IPS-20b (cell line): ENCODE data around the gene CAPN5.

Source experiments
- H3K27ac ChIP-seq: one replicate; pipeline ENCODE4 v1.5.1; 2013; ENCODE audit warnings: low read length
- H3K27me3 ChIP-seq: 2 replicates; pipeline ENCODE4 v1.6.1; 2013; ENCODE audit warnings: mild to moderate bottlenecking, low read length, inconsistent platforms; ENCODE audit not compliant: insufficient read depth
- H3K36me3 ChIP-seq: 2 replicates; pipeline ENCODE4 v1.6.1; 2013; ENCODE audit warnings: low read depth, mild to moderate bottlenecking, inconsistent platforms, low read length, moderate library complexity; ENCODE audit not compliant: insufficient read depth
- H3K4me1 ChIP-seq: 2 replicates; pipeline ENCODE4 v1.6.1; 2013; ENCODE audit warnings: mild to moderate bottlenecking, control low read depth, inconsistent platforms, low read length, moderate library complexity; ENCODE audit not compliant: insufficient read depth
- H3K4me3 ChIP-seq: 2 replicates; pipeline ENCODE4 v1.5.1; 2013; ENCODE audit warnings: mild to moderate bottlenecking, low read length, inconsistent platforms
- H3K9ac ChIP-seq: 2 replicates; pipeline ENCODE4 v1.6.1; 2013; ENCODE audit warnings: low read depth, mild to moderate bottlenecking, inconsistent platforms, low read length, moderate library complexity
- H3K9me3 ChIP-seq: 2 replicates; pipeline ENCODE4 v1.6.1; 2013; ENCODE audit warnings: mild to moderate bottlenecking, low read depth, low read length, inconsistent platforms; ENCODE audit not compliant: insufficient read depth

The CAPN5 gene

DNA sequence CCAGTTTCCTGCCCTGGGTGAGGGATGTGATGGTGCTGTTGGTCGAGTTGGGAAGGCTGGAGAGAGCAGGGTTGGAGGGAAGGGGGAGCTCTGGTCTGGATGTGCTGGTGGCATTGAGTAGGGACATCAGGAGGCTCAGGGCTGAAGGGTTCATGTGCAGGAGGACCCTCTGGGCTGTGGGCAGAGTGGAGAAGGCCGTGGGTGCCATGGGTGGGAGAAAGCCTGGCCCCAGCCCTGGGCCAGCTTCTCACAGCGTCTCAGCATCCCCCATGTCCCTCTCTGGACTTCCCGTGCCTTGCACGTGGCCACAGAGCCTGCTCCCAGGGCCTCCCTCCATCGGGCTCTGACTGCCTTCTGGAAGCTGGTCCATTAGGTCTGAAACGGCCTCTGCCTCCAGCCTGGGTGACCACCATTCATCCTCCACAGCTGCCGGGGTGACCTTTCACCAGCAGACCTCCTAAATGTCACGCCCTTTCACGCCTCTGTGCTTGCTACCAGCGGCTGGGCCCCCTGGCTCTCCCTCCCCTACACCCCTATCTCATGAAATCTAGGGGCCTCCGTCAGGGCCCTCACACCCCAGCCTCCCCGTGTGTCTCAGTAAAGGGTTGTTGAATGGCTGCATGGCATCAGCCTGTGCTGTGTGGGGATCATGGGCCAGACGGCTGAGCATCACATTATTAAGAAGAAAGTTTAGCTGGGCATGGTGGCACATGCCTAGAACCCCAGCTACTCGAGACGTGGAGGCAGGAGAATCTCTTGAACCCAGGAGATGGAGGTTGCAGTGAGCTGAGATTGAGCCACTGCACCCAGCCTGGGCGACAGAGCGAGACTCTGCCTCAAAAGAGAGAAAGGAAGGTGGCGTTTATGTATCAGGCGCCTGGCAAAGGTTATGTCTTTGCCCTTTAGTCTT lies 86.8 kb downstream of the CAPN5 start:
- H3K27me3 ChIP-seq, result no peaks in the 10 kb centered on the region; the same call in 1 of the 2 replicates

DNA sequence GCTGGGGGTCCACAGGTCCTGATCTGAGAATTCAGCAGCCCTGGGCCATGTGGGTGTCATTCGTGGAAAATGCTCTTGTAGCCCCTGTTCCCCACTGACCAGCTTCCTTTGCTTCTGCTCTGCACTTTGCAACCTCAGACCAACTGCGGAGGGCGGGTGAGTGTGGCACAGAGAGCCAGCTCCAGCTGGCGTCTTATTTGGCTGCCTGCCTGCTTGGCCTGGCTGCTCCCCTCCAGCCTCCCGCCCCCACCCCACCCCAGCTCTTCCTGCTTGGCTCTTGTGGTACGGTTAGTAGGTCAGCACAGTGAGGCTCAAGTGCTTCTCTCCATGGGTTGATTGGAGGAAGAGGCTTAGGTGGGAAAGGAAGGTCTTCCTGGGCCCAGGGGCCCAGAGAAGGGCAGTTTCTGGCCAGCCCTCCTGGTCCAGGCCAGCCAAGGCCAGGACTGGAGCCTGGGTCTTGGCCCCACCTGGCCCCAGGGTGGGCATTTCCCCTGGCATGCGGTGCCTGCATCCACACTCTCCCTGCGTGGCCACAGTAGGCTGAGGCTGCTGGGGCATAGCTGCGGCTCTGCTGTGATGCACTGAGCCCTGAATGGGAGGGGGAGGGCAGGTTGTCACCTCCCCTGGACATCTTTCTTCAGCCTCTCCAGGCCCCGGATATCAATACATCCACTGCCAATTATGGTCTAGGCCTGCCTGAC lies 87.8 kb downstream of the CAPN5 start:
- H3K9me3 ChIP-seq, result no peaks in the 10 kb centered on the region
- H3K4me3 ChIP-seq, result no peak overlapping the region
- no peak overlapping the region for H3K27ac ChIP-seq
- H3K9ac ChIP-seq, result no peak overlapping the region
- no peaks in the 10 kb centered on the region for H3K4me1 ChIP-seq
- no peaks in the 10 kb centered on the region; the same call in 1 of the 2 replicates for H3K27me3 ChIP-seq
- H3K36me3 ChIP-seq, result no peaks in the 10 kb centered on the region

More for the DNA sequence above, 86.8 kb downstream of the CAPN5 start:
- Histone ChIP-seq H3K9ac (no peak overlapping the region), H3K36me3 (no peaks in the 10 kb centered on the region), H3K4me1 (no peaks in the 10 kb centered on the region), H3K4me3 (no peak overlapping the region), H3K9me3 (no peaks in the 10 kb centered on the region), H3K27ac (no peak overlapping the region)

DNA sequence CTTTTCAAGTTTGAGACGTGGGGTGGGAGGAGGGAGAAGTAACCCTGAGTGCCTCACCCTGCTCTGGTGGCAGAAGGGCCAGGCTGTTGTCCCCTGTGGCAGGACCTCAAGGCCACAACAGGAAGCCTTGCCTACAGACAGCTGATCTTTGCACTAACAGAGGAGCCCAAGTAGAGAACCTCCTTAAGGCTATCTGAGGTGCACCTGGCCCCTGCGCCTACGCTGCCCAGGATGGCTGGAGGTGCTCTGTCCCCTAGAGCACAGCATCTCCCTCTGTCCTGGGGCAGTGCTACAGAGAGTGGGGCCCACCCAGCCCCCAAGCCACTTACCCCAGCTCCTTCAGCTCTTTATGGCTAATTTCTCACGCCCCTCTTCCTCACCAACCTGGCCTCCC lies 88.3 kb downstream of the CAPN5 start:
- no peaks in the 10 kb centered on the region for H3K27me3 ChIP-seq
- H3K36me3 ChIP-seq, result no peaks in the 10 kb centered on the region
- H3K27ac ChIP-seq, result no peak overlapping the region
- H3K4me3 ChIP-seq, result no peak overlapping the region
- no peaks in the 10 kb centered on the region for H3K9me3 ChIP-seq
- no peaks in the 10 kb centered on the region for H3K4me1 ChIP-seq
- no peak overlapping the region for H3K9ac ChIP-seq

DNA sequence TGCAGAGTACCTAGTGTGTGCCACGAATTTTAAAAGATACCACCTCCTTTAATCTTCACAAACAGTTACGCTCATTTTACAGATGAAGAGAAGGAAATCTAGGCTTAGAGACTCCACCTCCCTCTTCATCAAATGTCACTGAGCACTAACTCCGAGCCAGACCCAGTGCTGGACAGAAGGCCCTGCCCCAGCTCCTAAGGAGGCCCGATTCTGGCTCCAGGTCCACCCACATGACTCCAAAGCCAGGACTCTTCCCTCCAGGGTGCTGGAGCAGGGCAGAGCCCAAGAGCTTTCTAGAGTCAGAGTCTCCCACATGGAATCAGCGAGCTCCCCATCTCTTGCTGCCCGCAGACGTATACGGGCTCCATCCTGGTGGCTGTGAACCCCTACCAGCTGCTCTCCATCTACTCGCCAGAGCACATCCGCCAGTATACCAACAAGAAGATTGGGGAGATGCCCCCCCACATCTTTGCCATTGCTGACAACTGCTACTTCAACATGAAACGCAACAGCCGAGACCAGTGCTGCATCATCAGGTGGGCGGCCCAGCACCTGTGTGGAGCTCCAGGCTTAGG lies 88.9 kb downstream of the CAPN5 start:
- no peak overlapping the region for H3K4me3 ChIP-seq
- no peaks in the 10 kb centered on the region for H3K36me3 ChIP-seq
- H3K9ac ChIP-seq, result no peak overlapping the region
- H3K27ac ChIP-seq, result no peak overlapping the region
- H3K27me3 ChIP-seq, result no peaks in the 10 kb centered on the region
- no peaks in the 10 kb centered on the region for H3K9me3 ChIP-seq
- H3K4me1 ChIP-seq, result no peaks in the 10 kb centered on the region

DNA sequence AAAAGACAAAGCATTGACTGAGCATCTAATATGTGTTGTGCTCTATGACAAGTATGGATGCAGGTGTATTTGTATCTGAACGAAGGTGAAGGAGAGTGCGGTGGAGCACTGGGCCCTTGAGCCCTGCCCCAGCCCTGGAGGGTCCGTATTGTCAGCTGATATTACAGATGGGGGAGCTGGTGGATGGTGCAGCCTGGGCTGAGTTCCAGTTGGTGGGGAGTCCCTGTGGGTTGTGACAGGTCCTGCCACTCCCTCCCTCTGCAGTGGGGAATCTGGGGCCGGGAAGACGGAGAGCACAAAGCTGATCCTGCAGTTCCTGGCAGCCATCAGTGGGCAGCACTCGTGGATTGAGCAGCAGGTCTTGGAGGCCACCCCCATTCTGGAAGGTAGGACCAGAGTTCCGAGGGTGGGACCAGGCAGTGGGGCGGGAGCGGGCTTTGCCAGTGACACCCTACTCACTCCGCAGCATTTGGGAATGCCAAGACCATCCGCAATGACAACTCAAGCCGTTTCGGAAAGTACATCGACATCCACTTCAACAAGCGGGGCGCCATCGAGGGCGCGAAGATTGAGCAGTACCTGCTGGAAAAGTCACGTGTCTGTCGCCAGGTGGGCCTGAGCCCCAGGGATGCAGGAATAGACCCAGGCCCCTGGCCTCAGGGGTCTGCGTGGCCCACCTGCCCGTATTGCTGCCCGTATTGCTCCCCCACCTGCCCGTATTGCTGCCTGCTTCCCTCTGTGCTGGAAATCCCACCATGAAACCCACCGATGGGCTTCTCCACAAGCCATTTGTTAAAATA lies 89.8 kb downstream of the CAPN5 start:
- Histone ChIP-seq H3K4me1 (no peaks in the 10 kb centered on the region), H3K27ac (no peak overlapping the region), H3K9ac (no peak overlapping the region), H3K4me3 (no peak overlapping the region), H3K36me3 (no peaks in the 10 kb centered on the region), H3K9me3 (no peaks in the 10 kb centered on the region), H3K27me3 (no peaks in the 10 kb centered on the region; the same call in 1 of the 2 replicates)

DNA sequence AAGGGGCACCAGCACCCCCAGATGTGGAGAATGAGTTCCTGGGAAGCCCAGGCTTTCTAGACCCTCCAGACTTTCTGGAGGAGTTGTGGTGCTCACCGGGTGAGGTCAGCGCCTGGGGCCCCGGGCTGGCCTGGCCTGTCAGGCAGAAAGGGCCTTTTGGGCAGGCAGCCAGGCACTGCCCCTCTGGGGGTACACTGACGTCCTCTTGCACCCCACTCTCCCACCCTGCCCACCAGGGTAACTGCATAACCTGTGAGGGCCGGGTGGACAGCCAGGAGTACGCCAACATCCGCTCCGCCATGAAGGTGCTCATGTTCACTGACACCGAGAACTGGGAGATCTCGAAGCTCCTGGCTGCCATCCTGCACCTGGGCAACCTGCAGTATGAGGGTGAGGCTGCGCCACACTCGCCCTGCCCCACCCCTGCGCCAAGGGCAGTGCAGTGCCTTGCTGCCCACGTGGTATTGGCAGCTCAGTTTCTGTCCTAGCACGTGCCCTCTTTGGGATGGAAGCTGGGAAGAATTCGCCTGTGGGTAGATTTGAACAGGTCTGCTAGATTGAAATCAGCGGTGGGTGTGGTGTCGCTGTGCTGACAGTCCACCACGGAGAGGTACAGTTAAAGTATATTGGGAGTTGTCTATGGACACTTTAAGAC lies 91.4 kb downstream of the CAPN5 start:
- Histone ChIP-seq H3K27ac (no peak overlapping the region), H3K27me3 (no peaks in the 10 kb centered on the region; the same call in 1 of the 2 replicates), H3K4me3 (no peak overlapping the region), H3K9me3 (no peaks in the 10 kb centered on the region), H3K36me3 (no peaks in the 10 kb centered on the region), H3K9ac (no peak overlapping the region), H3K4me1 (no peaks in the 10 kb centered on the region)

DNA sequence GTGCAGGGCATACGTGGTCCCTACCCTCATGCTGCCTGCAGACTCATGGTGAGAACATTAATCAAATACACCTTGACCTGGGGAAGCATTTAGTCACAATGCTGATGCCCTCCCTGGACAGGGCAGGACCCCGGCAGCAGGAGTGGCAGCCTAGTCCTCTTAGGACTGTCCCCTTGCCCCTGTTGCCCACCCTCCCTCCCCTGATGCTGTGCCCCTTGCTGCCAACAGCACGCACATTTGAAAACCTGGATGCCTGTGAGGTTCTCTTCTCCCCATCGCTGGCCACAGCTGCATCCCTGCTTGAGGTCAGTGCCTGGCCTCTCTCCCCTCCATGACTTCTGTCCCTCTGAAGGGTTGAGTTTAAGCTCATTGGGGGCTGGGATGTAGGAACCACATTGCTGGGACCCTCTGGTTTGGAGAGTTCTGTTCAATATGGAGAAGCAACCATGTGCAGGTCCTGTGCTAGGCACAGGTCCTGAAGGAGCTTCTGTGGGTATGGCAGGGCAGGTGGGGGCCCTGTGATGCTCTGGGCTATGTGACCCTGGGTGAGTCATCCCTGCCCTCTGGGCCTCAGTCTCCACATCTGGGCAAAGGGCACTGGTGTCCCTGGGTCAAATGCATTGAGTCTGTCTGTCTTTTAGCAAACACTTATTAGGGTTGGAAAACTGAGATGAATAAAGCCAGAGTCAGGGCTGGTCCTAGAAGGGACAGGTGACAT lies 92.6 kb downstream of the CAPN5 start:
- no peaks in the 10 kb centered on the region for H3K4me1 ChIP-seq
- H3K36me3 ChIP-seq, result no peaks in the 10 kb centered on the region
- no peaks in the 10 kb centered on the region; the same call in 1 of the 2 replicates for H3K27me3 ChIP-seq
- H3K9ac ChIP-seq, result no peak overlapping the region
- H3K9me3 ChIP-seq, result no peaks in the 10 kb centered on the region
- H3K4me3 ChIP-seq, result no peak overlapping the region
- no peak overlapping the region for H3K27ac ChIP-seq

DNA sequence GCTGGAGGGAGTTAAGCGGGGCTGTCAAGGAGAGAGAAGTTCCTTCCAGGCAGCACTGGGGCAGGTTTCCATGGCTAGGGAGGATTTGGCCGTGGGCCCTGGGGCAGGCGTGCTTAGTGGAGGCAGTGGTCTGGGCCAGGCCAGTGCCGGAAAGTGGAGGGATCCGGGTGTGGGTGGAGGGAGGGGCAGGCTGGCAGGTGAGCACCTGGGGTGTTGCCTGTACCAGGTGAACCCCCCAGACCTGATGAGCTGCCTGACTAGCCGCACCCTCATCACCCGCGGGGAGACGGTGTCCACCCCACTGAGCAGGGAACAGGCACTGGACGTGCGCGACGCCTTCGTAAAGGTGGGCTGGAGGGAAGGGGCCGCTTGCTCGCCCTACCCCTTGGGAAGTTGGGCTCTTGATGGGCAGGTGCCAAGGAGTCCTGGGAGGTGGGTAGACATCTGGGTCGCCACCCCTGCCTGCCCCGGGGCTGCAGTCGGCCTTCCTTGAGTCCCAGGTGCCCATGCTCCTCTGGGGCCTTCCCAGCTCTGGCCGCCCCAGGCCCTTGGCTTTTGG lies 93.2 kb downstream of the CAPN5 start:
- no peak overlapping the region for H3K9ac ChIP-seq
- H3K27ac ChIP-seq, result no peak overlapping the region
- no peak overlapping the region for H3K4me3 ChIP-seq
- no peaks in the 10 kb centered on the region for H3K36me3 ChIP-seq
- no peaks in the 10 kb centered on the region for H3K9me3 ChIP-seq
- H3K4me1 ChIP-seq, result no peaks in the 10 kb centered on the region
- H3K27me3 ChIP-seq, result no peaks in the 10 kb centered on the region; the same call in 1 of the 2 replicates

DNA sequence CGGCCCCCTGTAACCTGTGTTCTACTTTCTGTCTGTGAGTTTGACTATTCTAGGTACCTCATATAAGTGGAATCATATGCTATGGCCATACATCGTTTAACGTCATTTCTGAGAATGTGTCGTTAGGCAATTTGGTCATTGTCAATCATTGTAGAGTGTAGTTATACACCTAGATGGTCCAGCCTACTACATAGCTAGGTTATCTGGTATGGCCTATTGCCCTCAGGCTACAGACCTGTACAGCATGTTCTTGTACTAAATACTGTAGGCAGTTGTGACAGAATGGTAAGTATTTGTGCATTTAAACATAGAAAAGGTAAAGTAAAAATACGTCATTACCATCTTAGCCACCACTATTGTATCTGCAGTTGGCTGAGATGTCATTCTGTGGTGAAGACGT lies 96.5 kb downstream of the CAPN5 start:
- Histone ChIP-seq H3K9ac (no peak overlapping the region), H3K27me3 (no peaks in the 10 kb centered on the region; the same call in 1 of the 2 replicates), H3K27ac (no peak overlapping the region), H3K36me3 (no peaks in the 10 kb centered on the region), H3K9me3 (no peaks in the 10 kb centered on the region), H3K4me1 (no peaks in the 10 kb centered on the region), H3K4me3 (no peak overlapping the region)

DNA sequence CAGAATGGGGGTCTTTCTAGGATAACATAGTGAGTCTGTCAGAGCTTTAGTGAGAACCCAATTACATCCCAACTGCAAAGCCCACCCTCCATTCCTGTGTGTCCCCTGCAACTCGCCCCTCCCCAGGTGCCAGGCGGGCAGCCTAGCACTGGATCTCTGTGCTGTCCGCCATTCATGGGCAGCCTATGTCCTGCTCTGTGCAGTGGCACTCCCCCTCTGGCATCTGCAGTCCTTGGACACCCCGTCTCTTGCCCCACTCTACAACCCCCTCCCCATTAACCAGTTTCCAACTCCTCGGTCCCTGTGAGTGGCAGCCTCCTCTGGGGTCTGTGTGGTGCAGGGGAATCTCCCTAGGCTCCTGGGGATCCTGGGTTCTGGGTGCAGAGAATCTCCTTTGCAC lies 98.3 kb downstream of the CAPN5 start:
- Histone ChIP-seq H3K9me3 (no peaks in the 10 kb centered on the region), H3K27me3 (no peaks in the 10 kb centered on the region; the same call in 1 of the 2 replicates), H3K9ac (no peak overlapping the region), H3K4me1 (no peaks in the 10 kb centered on the region), H3K4me3 (no peak overlapping the region), H3K27ac (no peak overlapping the region), H3K36me3 (no peaks in the 10 kb centered on the region)
